WTC11 (cell line): ENCODE data around the gene MACF1. TPM values are rescaled to one million over a fixed set of nuclear protein-coding genes. Genes with fewer than 3 reads are reported as not detected.

Source experiments
- ATAC-seq: fragments of 200-7000 bp; cut with Tn5 transposase; 2 replicates; pipeline ENCODE4 v1.10.0; 2021; ENCODE audit warnings: mild to moderate bottlenecking, moderate library complexity
- CTCF ChIA-PET: fragments of 300-600 bp; sonication (Branson Sonifier 250); formaldehyde crosslinking; loops from one replicate; lab custom pipeline; 2021; ENCODE audit warnings: antibody characterized with exemption; lab: Charles Lee
- POLR2A ChIA-PET: fragments of 350-600 bp; sonication (Branson Sonifier 250); formaldehyde crosslinking; loops from one replicate; lab custom pipeline; 2021; ENCODE audit warnings: antibody characterized with exemption; lab: Charles Lee
- DNase-seq: peaks from one replicate; pipeline ENCODE4 v3.0.0; 2021; ENCODE audit warnings: low spot score
- H3K27ac Mint-ChIP-seq: 2 replicates; pipeline ENCODE4 v1.8.0; 2021; ENCODE audit warnings: mixed read lengths
- H3K27me3 Mint-ChIP-seq: 2 replicates; pipeline ENCODE4 v1.8.0; 2021; ENCODE audit warnings: low read depth, mild to moderate bottlenecking, moderate library complexity, mixed read lengths
- H3K36me3 Mint-ChIP-seq: 2 replicates; pipeline ENCODE4 v1.8.0; 2021; ENCODE audit warnings: mixed read lengths
- H3K4me1 Mint-ChIP-seq: 2 replicates; pipeline ENCODE4 v1.8.0; 2022; ENCODE audit warnings: mixed read lengths
- H3K4me3 Mint-ChIP-seq: 2 replicates; pipeline ENCODE4 v1.8.0; 2021; ENCODE audit warnings: mild to moderate bottlenecking, moderate library complexity, mixed read lengths
- H3K9me3 Mint-ChIP-seq: 2 replicates; pipeline ENCODE4 v1.8.0; 2021; ENCODE audit warnings: mixed read lengths
- GRHL2 ChIP-seq: fragments of 250-450 bp; sonication (Bioruptor Pico); IDR thresholded peaks from 2 replicates; pipeline ENCODE4 v1.8.0; 2022; ENCODE audit warnings: mild to moderate bottlenecking, moderate library complexity; ENCODE audit not compliant: insufficient replicate concordance, severe bottlenecking
- HMGA2 ChIP-seq: fragments of 250-450 bp; sonication (Bioruptor Pico); IDR thresholded peaks from 2 replicates; pipeline ENCODE4 v1.4.0; 2021; ENCODE audit warnings: mild to moderate bottlenecking, moderate library complexity
- JUN ChIP-seq: sonication (generic); formaldehyde crosslinking; IDR thresholded peaks from 2 replicates; pipeline ENCODE4 v1.8.0; 2023; ENCODE audit warnings: mild to moderate bottlenecking, missing genetic modification reagents
- MYBL2 ChIP-seq: sonication (generic); formaldehyde crosslinking; IDR thresholded peaks from 2 replicates; pipeline ENCODE4 v1.8.1; 2023; ENCODE audit warnings: mild to moderate bottlenecking, moderate library complexity, missing genetic modification reagents
- NR2C2 ChIP-seq: sonication (generic); formaldehyde crosslinking; IDR thresholded peaks from 2 replicates; pipeline ENCODE4 v1.8.0; 2022; ENCODE audit warnings: mild to moderate bottlenecking, missing genetic modification reagents
- RORB ChIP-seq: fragments of 250-450 bp; sonication (Bioruptor Pico); IDR thresholded peaks from 2 replicates; pipeline ENCODE4 v1.9.0; 2021; ENCODE audit warnings: mild to moderate bottlenecking
- TP53 ChIP-seq: sonication (generic); formaldehyde crosslinking; IDR thresholded peaks from 2 replicates; pipeline ENCODE4 v1.8.1; 2023; ENCODE audit warnings: mild to moderate bottlenecking, missing genetic modification reagents
- ZNF121 ChIP-seq: sonication (generic); formaldehyde crosslinking; IDR thresholded peaks from 2 replicates; pipeline ENCODE4 v1.8.0; 2023; ENCODE audit warnings: missing genetic modification reagents
- ZNF219 ChIP-seq: sonication (generic); formaldehyde crosslinking; IDR thresholded peaks from 2 replicates; pipeline ENCODE4 v1.8.0; 2023; ENCODE audit warnings: missing genetic modification reagents, mild to moderate bottlenecking, borderline replicate concordance
- ZNF263 ChIP-seq: sonication (generic); formaldehyde crosslinking; IDR thresholded peaks from 2 replicates; pipeline ENCODE4 v1.8.1; 2022; ENCODE audit warnings: low read depth, mild to moderate bottlenecking, moderate library complexity, missing genetic modification reagents
- ZNF416 ChIP-seq: fragments of 250-450 bp; sonication (Bioruptor Pico); IDR thresholded peaks from 2 replicates; pipeline ENCODE4 v1.9.0; 2021; ENCODE audit warnings: mild to moderate bottlenecking, inconsistent platforms
- total RNA-seq: library from RNA; stranded (reverse); gene quantifications from 3 replicates; pipeline ENCODE4 v1.2.3, GENCODE V29; 2021
- TF ChIP-seq, protein P1 (sequence below): sonication (generic); formaldehyde crosslinking; IDR thresholded peaks from 2 replicates; pipeline ENCODE4 v1.8.1; 2023; ENCODE audit warnings: mild to moderate bottlenecking, missing genetic modification reagents, moderate library complexity
- TF ChIP-seq, protein P2 (sequence below): sonication (generic); formaldehyde crosslinking; IDR thresholded peaks from 2 replicates; pipeline ENCODE4 v1.8.0; 2022; ENCODE audit warnings: mild to moderate bottlenecking, missing genetic modification reagents
- TF ChIP-seq, protein P3 (sequence below): sonication (generic); formaldehyde crosslinking; IDR thresholded peaks from 2 replicates; pipeline ENCODE4 v1.8.1; 2023; ENCODE audit warnings: mild to moderate bottlenecking, missing genetic modification reagents, moderate library complexity
- TF ChIP-seq, protein P4 (sequence below): sonication (generic); formaldehyde crosslinking; IDR thresholded peaks from 2 replicates; pipeline ENCODE4 v1.8.1; 2022; ENCODE audit warnings: mild to moderate bottlenecking, missing genetic modification reagents, moderate library complexity, borderline replicate concordance
- TF ChIP-seq, protein P5 (sequence below): sonication (generic); formaldehyde crosslinking; IDR thresholded peaks from 2 replicates; pipeline ENCODE4 v1.8.1; 2022; ENCODE audit warnings: low read depth, missing genetic modification reagents, borderline replicate concordance
- TF ChIP-seq, protein P6 (sequence below): sonication (generic); formaldehyde crosslinking; IDR thresholded peaks from 2 replicates; pipeline ENCODE4 v1.8.1; 2022; ENCODE audit warnings: mild to moderate bottlenecking, moderate library complexity, missing genetic modification reagents
- TF ChIP-seq, protein P7 (sequence below): sonication (generic); formaldehyde crosslinking; IDR thresholded peaks from 2 replicates; pipeline ENCODE4 v1.8.0; 2023; ENCODE audit warnings: missing genetic modification reagents, mild to moderate bottlenecking, borderline replicate concordance
- TF ChIP-seq, protein P8 (sequence below): sonication (generic); formaldehyde crosslinking; IDR thresholded peaks from 2 replicates; pipeline ENCODE4 v1.8.0; 2023; ENCODE audit warnings: missing genetic modification reagents
- TF ChIP-seq, protein P9 (sequence below): sonication (generic); formaldehyde crosslinking; IDR thresholded peaks from 2 replicates; pipeline ENCODE4 v1.8.1; 2022; ENCODE audit warnings: low read depth, mild to moderate bottlenecking, moderate library complexity, missing genetic modification reagents, borderline replicate concordance
- TF ChIP-seq, protein P10 (sequence below): fragments of 250-450 bp; sonication (Bioruptor Pico); IDR thresholded peaks from 2 replicates; pipeline ENCODE4 v1.9.0; 2021; ENCODE audit warnings: mild to moderate bottlenecking

MACF1 gene
- total RNA-seq, 1 experiment from 2014 or later, result 327 TPM

DNA sequence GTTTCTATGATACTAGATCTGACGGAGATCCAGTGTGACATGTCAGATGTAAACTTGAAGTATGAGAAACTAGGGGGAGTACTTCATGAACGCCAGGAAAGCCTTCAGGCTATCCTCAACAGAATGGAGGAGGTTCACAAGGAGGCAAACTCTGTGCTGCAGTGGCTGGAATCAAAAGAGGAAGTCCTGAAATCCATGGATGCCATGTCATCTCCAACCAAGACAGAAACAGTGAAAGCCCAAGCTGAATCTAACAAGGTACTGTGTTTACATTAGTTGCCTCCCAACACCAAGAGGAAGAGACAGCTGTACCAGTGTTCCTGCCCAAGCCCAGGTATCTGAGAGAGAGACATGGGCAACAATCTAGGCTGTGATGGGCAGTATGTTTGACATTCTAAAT lies 174.7 kb downstream of the MACF1 start (continued):
- TF ChIP-seq, protein P1, sequence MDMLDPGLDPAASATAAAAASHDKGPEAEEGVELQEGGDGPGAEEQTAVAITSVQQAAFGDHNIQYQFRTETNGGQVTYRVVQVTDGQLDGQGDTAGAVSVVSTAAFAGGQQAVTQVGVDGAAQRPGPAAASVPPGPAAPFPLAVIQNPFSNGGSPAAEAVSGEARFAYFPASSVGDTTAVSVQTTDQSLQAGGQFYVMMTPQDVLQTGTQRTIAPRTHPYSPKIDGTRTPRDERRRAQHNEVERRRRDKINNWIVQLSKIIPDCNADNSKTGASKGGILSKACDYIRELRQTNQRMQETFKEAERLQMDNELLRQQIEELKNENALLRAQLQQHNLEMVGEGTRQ (CRISPR knock-in tag), result no peak
- TF ChIP-seq, protein P2, sequence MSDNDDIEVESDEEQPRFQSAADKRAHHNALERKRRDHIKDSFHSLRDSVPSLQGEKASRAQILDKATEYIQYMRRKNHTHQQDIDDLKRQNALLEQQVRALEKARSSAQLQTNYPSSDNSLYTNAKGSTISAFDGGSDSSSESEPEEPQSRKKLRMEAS (CRISPR knock-in tag), result no peak

DNA sequence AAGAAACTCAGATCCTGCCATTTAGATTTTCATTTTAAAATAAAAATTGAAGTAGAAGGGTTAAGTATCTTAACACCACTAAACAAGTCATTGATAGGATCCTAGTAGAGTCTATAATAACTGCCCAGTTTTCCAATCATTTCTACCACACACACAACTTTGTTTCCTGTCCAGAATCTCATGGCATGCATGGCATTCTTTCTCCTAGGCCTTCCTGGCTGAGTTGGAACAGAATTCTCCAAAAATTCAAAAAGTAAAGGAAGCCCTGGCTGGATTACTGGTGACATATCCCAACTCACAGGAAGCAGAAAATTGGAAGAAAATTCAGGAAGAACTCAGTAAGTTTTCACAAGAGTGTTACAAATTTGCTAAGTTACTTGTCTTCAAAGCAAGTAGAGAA lies 175.5 kb downstream of the MACF1 start:
- no peak overlapping the region for H3K4me3 Mint-ChIP-seq
- DNase-seq (no peak), ATAC-seq (no peak)
- peaks cover 46% of the 10 kb centered on the region for H3K36me3 Mint-ChIP-seq
- H3K27me3 Mint-ChIP-seq, result no peaks in the 10 kb centered on the region
- ChIA-PET POLR2A (no interaction called here), CTCF (interaction anchor here (0.6 kb wide), 1 partner anchor 267 kb away, joined by 4 read pairs; no protein-coding TSS in a partner anchor)
- TF ChIP-seq ZNF219 (CRISPR knock-in tag) (no peak), JUN (CRISPR knock-in tag) (no peak), ZNF416 (CRISPR knock-in tag) (no peak), NR2C2 (CRISPR knock-in tag) (no peak), MYBL2 (CRISPR knock-in tag) (no peak), ZNF263 (CRISPR knock-in tag) (no peak), GRHL2 (CRISPR knock-in tag) (no peak), RORB (CRISPR knock-in tag) (no peak), ZNF121 (CRISPR knock-in tag) (no peak), HMGA2 (CRISPR knock-in tag) (no peak), TP53 (CRISPR knock-in tag) (no peak)
- TF ChIP-seq, protein P3, sequence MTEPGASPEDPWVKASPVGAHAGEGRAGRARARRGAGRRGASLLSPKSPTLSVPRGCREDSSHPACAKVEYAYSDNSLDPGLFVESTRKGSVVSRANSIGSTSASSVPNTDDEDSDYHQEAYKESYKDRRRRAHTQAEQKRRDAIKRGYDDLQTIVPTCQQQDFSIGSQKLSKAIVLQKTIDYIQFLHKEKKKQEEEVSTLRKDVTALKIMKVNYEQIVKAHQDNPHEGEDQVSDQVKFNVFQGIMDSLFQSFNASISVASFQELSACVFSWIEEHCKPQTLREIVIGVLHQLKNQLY (CRISPR knock-in tag), result no peak
- TF ChIP-seq, protein P4, sequence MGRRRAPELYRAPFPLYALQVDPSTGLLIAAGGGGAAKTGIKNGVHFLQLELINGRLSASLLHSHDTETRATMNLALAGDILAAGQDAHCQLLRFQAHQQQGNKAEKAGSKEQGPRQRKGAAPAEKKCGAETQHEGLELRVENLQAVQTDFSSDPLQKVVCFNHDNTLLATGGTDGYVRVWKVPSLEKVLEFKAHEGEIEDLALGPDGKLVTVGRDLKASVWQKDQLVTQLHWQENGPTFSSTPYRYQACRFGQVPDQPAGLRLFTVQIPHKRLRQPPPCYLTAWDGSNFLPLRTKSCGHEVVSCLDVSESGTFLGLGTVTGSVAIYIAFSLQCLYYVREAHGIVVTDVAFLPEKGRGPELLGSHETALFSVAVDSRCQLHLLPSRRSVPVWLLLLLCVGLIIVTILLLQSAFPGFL (CRISPR knock-in tag), result no peak
- TF ChIP-seq, protein P5, sequence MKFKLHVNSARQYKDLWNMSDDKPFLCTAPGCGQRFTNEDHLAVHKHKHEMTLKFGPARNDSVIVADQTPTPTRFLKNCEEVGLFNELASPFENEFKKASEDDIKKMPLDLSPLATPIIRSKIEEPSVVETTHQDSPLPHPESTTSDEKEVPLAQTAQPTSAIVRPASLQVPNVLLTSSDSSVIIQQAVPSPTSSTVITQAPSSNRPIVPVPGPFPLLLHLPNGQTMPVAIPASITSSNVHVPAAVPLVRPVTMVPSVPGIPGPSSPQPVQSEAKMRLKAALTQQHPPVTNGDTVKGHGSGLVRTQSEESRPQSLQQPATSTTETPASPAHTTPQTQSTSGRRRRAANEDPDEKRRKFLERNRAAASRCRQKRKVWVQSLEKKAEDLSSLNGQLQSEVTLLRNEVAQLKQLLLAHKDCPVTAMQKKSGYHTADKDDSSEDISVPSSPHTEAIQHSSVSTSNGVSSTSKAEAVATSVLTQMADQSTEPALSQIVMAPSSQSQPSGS (CRISPR knock-in tag), result no peak
- TF ChIP-seq, protein P6, sequence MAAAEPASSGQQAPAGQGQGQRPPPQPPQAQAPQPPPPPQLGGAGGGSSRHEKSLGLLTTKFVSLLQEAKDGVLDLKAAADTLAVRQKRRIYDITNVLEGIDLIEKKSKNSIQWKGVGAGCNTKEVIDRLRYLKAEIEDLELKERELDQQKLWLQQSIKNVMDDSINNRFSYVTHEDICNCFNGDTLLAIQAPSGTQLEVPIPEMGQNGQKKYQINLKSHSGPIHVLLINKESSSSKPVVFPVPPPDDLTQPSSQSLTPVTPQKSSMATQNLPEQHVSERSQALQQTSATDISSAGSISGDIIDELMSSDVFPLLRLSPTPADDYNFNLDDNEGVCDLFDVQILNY (CRISPR knock-in tag), result no peak
- TF ChIP-seq, protein P7, sequence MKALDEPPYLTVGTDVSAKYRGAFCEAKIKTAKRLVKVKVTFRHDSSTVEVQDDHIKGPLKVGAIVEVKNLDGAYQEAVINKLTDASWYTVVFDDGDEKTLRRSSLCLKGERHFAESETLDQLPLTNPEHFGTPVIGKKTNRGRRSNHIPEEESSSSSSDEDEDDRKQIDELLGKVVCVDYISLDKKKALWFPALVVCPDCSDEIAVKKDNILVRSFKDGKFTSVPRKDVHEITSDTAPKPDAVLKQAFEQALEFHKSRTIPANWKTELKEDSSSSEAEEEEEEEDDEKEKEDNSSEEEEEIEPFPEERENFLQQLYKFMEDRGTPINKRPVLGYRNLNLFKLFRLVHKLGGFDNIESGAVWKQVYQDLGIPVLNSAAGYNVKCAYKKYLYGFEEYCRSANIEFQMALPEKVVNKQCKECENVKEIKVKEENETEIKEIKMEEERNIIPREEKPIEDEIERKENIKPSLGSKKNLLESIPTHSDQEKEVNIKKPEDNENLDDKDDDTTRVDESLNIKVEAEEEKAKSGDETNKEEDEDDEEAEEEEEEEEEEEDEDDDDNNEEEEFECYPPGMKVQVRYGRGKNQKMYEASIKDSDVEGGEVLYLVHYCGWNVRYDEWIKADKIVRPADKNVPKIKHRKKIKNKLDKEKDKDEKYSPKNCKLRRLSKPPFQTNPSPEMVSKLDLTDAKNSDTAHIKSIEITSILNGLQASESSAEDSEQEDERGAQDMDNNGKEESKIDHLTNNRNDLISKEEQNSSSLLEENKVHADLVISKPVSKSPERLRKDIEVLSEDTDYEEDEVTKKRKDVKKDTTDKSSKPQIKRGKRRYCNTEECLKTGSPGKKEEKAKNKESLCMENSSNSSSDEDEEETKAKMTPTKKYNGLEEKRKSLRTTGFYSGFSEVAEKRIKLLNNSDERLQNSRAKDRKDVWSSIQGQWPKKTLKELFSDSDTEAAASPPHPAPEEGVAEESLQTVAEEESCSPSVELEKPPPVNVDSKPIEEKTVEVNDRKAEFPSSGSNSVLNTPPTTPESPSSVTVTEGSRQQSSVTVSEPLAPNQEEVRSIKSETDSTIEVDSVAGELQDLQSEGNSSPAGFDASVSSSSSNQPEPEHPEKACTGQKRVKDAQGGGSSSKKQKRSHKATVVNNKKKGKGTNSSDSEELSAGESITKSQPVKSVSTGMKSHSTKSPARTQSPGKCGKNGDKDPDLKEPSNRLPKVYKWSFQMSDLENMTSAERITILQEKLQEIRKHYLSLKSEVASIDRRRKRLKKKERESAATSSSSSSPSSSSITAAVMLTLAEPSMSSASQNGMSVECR (CRISPR knock-in tag), result no peak
- TF ChIP-seq, protein P8, sequence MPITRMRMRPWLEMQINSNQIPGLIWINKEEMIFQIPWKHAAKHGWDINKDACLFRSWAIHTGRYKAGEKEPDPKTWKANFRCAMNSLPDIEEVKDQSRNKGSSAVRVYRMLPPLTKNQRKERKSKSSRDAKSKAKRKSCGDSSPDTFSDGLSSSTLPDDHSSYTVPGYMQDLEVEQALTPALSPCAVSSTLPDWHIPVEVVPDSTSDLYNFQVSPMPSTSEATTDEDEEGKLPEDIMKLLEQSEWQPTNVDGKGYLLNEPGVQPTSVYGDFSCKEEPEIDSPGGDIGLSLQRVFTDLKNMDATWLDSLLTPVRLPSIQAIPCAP, result no peak
- TF ChIP-seq, protein P9, sequence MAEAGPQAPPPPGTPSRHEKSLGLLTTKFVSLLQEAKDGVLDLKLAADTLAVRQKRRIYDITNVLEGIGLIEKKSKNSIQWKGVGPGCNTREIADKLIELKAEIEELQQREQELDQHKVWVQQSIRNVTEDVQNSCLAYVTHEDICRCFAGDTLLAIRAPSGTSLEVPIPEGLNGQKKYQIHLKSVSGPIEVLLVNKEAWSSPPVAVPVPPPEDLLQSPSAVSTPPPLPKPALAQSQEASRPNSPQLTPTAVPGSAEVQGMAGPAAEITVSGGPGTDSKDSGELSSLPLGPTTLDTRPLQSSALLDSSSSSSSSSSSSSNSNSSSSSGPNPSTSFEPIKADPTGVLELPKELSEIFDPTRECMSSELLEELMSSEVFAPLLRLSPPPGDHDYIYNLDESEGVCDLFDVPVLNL (CRISPR knock-in tag), result no peak
- TF ChIP-seq, protein P10, sequence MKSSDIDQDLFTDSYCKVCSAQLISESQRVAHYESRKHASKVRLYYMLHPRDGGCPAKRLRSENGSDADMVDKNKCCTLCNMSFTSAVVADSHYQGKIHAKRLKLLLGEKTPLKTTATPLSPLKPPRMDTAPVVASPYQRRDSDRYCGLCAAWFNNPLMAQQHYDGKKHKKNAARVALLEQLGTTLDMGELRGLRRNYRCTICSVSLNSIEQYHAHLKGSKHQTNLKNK (CRISPR knock-in tag), result no peak
- TF ChIP-seq, protein P2 (CRISPR knock-in tag), result no peak
- no peaks in the 10 kb centered on the region for H3K9me3 Mint-ChIP-seq
- H3K4me1 Mint-ChIP-seq, result no peaks in the 10 kb centered on the region
- no peak overlapping the region for H3K27ac Mint-ChIP-seq
